DMS 273 treated with DMSO at 0.1 percent for 48 hours (cell line): ENCODE measurements around the gene MLH1.
"Not testable (repeated sequence)": the region's sequence is repeated elsewhere in the genome, so short reads cannot be mapped to it uniquely, and the experiment has no call there.

Experiments used
- DNase-seq: peaks from one replicate; lab custom pipeline; 2025; lab: John Stamatoyannopoulos, UW

MLH1 gene

DNA sequence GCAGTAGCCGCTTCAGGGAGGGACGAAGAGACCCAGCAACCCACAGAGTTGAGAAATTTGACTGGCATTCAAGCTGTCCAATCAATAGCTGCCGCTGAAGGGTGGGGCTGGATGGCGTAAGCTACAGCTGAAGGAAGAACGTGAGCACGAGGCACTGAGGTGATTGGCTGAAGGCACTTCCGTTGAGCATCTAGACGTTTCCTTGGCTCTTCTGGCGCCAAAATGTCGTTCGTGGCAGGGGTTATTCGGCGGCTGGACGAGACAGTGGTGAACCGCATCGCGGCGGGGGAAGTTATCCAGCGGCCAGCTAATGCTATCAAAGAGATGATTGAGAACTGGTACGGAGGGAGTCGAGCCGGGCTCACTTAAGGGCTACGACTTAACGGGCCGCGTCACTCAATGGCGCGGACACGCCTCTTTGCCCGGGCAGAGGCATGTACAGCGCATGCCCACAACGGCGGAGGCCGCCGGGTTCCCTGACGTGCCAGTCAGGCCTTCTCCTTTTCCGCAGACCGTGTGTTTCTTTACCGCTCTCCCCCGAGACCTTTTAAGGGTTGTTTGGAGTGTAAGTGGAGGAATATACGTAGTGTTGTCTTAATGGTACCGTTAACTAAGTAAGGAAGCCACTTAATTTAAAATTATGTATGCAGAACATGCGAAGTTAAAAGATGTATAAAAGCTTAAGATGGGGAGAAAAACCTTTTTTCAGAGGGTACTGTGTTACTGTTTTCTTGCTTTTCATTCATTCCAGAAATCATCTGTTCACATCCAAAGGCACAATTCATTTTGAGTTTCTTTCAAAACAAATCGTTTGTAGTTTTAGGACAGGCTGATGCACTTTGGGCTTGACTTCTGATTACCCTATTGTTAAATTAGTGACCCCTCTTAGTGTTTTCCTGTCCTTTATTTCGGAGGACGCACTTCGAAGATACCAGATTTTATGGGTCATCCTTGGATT lies at the start of gene MLH1:
Gene MLH1 (plus strand): TSS at position 193 of the 958 bp plus-strand sequence. CDS start 30 bp downstream, at position 223.
- DNase-seq: no peak

GRCh38 chr3:36943601-36944000 lies 49.7 kb upstream of the MLH1 start:
- DNase-seq: no peak

GRCh38 chr3:36944012-36944640 lies 49.2 kb upstream of the MLH1 start:
- DNase-seq: no peak

- no peak for DNase-seq
These were observed 48.6 kb upstream of the MLH1 start, which contains the start of gene TRANK1 for GRCh38 chr3:36944641-36945270. TRANK1 (minus strand) TSS chr3:36945054; CDS start chr3:36944809, 245 bp downstream.

DNA sequence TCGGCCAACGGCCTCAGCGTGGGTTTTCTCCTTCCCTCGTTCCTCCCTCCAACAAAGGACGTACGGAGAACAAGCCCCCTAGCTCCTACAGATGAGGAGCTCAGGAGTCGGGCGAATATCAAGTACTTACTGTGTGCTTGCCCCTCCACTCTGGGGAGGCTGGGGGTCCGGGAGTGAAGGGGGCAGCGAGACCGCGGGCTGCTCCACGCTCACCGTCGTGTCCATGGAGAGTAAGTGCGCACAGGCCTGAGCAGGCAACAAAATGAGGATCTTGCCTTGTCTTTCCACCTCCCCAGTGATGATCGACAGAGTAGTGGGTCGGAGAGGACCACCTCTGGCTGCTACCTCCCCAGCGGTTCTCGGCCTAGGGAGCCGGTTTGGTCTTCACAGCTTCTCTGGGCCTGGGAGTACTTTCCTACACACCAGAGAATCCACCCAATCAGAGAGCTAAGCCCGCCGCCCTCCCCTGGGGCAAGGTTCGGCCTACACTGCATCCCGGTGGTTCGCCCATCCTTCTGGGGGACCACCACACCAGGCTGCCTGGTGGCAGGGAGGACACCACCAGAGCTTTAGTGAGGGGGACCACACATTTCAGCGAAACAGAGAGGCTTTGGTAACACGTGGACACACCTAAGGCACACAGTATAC lies 47.9 kb upstream of the MLH1 start:
- DNase-seq: no peak

GRCh38 chr3:36947814-36948213 lies 45.5 kb upstream of the MLH1 start:
- not testable (repeated sequence) for DNase-seq

DNA sequence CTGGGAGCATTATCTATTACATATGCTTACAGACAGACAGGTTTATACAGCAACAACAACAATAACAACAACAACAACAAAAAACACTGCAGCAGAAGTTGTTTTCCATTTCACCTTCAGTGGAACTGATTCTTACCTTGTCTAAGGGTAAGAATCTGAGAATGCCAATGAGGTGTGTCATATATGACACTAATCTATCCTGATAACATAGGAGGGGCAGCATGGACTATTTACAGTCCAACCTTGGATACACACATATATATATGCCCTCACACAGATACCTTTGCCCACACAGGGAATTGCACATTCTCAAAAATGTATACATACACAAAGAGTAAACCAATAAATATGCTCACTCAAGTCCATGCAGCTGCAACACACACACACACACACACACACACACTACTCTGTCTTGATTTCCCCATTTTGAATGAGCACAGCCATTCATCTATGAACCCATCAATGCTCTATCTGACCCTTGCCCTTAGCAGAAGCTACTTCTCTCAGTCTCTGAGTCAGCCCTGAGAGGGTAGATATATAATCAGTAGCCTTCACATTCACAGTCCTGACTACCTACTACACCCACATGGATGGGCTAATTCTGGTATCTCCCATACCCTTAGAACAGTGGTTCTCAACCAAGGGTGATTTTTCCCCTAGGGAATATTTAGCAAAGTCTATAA lies 38.7 kb upstream of the MLH1 start:
- no peak for DNase-seq

DNA sequence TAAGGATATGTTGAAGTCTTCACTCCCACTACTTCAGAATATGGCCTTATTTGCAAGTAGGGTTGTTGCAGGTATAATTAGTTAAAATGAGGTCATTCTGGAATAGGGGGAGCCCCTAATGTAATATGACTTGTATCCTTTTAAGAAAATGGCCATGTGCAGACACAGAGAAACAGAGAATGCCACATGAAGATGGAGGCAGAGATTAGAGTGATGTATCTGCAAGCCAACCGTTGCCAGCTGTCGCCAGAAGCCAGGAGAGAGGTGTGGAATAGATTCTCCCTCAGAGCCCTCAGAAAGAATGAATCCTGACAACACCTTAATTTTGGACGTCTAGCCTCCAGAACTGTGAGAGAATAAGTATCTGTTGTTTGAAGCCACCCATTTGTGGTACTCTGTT lies 37.2 kb upstream of the MLH1 start:
- DNase-seq: no peak

DNA sequence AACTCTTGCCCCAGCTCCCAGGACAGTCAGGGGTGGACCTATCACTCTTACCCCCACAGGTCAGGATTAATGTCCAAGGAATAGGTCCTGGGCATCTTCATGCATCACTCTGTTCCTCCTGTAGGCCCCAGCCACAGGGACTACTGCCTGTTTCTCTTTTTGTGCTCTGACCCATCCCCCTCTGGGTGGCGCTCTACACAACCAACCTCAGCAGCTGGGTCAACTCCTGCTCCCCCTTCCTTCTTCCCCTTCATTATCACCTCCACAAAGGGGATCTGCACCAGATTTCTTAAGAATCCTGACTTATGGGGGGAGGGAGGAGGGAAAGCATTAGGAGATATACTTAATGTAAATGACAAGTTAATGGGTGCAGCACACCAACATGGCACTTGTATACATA lies 36.3 kb upstream of the MLH1 start:
- no peak for DNase-seq

- no peak for DNase-seq
These were observed 35.2 kb upstream of the MLH1 start for GRCh38 chr3:36957862-36958686.

GRCh38 chr3:36959821-36960220 lies 33.5 kb upstream of the MLH1 start:
- DNase-seq: peak; percentile 2

DNA sequence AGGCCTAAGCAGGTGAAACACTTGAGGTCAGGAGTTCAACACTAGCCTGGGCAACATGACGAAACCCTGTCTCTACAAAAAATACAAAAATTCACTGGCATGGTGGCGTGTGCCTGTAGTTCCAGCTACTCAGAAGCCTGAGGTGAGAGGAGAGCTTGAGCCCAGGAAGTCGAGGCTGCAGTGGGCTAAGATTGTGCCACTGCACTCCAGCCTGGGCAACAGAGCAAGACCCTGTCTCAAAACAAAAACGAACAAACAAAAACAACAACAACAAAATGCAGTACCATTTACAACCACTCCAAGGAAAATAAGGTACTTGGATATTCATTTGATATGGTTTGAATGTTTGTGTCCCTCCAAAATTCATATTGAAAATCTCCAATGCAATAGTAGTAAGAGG lies 32.8 kb upstream of the MLH1 start:
- DNase-seq: no peak

- not testable (repeated sequence) for DNase-seq
These were observed 30.3 kb upstream of the MLH1 start for GRCh38 chr3:36963008-36963407.

GRCh38 chr3:36964331-36964730 lies 29.0 kb upstream of the MLH1 start:
- no peak for DNase-seq

DNA sequence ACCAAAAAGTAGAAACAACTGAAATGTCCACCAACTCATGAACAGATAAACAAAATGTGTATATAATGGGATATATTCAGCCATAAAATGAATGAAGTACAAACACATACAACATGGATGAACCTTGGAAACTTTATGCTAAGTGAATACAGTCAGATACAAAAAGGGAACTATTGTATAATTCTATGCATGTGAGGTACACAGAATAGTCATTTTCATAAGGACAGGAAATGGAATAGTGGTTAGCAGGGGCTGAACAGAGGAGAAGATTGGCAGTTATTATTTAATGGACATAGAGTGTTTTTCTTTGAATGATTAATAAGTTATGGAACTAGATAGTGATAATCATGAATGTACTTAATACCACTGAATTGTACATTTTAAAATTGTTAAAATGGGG lies 28.5 kb upstream of the MLH1 start:
- no peak for DNase-seq

GRCh38 chr3:36965440-36965839 lies 27.9 kb upstream of the MLH1 start:
- no peak for DNase-seq

DNA sequence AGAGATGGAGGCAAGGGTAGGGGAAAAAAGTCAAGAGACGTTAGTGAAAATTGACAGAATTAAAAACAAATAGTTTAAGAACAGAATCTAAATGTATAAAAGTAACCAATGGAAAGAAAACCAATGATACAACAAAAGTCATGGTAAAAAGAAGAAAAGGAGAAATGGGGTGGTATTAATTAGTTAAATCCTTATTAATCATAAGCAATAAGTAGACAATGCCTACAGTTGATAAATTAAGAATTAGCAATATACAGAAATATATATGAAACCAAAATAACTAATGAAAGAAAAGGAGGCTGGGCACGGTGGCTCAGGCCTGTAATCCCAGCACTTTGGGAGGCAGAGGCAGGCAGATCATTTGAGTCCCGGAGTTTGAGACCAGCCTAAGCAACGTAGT lies 24.2 kb upstream of the MLH1 start:
- DNase-seq: no peak

DNA sequence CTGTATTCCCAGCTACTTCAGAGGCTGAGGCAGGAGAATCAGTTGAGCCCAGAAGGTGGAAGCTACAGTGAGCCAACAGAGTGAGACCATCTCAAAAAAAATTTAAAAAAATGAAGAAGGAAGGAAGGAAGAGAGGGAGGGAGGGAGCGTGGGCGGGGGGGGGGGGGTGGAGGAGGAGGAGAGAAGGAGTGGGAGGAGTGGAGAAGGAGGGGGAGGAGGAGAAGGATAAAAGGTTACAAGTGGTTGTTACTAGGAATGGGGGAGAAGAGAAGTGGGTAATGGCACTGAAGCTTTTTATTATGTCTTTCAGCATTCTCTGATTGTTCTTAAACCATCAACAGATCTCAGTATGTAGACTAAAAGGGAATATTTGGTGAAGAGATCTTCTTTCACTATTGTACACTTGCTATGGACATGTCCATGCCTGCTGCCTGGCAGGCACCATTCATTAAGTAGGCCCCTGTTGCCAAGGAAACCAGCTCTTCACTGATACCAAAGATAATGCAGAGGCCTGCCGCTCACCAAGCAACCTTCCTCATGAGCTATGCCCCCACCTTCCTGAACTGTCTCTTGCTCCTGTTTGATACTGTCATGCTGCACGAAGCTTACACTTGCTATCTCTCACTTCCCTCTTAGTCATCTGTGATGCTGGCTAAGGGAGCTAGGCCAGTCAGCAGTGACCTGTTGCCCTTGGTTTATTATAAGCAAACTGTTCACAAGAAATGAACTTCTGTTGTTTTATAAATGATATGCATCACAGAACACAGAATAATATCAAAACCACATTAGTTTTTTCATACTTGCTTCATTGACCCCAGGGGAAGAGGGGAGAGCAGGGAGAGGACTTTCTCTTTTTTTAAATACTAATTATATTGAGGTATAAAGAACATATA lies 23.5 kb upstream of the MLH1 start:
- DNase-seq: peak; percentile 75

DNA sequence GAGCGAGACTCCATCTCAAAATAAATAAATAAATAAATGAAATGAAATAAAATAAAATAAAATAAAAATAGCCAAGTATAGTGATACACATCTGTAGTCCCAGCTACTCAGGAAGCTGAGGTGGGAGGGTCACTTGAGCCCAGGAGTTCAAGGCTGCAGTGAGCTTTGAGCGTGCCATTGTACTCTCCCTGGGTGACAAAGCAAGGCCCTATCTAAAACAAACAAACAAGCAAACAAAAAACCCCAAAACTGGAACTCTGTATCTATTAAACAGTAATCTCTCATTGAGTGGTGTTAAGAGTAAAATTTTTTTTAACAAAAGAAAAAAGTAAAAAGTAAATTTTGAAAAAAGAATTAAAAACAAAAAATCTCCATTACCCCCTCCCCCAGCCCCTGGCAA lies 21.2 kb upstream of the MLH1 start:
- no peak for DNase-seq

DNA sequence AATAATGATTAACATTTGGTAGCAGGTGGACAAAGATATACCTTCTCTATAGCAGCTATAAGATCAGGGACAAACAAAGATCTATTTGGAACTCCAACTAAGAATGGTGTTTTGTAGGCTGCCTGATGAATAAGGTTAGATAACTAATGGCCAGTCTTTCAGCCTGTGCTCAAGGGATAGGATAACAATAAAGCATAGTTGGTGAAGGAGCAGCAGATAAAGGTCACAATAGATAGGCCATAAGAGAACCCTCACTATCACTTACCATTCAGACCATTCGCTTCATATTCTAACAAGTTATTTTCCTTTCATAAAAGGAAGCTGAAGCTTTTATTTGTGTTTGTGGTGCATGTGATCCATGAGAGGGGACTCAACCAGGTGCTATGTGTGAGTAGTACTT lies 20.2 kb upstream of the MLH1 start:
- no peak for DNase-seq
